Limb (tissue), 2 donors: ENCODE data around the gene TAS2R60.
"Not testable (repeated sequence)": the region's sequence is repeated elsewhere in the genome, so short reads cannot be mapped to it uniquely, and the experiment has no call there.

ENCODE experiments used
- DNase-seq, 2 donors: peaks; one replicate each; pipeline ENCODE4 v3.0.0-alpha.2; 2016; ENCODE audit errors: extremely low spot score in 2 of 2

The TAS2R60 gene, protein sequence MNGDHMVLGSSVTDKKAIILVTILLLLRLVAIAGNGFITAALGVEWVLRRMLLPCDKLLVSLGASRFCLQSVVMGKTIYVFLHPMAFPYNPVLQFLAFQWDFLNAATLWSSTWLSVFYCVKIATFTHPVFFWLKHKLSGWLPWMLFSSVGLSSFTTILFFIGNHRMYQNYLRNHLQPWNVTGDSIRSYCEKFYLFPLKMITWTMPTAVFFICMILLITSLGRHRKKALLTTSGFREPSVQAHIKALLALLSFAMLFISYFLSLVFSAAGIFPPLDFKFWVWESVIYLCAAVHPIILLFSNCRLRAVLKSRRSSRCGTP

DNA sequence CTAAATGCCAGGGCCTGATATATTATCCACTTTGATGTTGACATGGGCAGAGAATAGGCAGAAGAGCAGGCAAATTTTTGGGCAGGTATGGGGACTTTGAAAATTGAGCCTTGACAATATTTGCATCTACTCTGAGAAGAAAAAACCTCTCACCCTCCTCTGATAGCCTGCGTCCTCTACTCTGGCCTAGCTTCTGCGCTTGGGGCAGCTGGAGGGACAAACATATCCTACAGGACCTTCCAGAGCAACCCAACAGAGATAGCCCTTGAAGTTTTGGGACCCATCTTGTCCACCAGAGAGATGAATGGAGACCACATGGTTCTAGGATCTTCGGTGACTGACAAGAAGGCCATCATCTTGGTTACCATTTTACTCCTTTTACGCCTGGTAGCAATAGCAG, at the start of gene TAS2R60:
Gene TAS2R60, plus strand, starts transcription at position 301 of the 400 bp plus-strand sequence. Its CDS starts 0 bp downstream, at position 301.
- no peak for DNase-seq

DNA sequence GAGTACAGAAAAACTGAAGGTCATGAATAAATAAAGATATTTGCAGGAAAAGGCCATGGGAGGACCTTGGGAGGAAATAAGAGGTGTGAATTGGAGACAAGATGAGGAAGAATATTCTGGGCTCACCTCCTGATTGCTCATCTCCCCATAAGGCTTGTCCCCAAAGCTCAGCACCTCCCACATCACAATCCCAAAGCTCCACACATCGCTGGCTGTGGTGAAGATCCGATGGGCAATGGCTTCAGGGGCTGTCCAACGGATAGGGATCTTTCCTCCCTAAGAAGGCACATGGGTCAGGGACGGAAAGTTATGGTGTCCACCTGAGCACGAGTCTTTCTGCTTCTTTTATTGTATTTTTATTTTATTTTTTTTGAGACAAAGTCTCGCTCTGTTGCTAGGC, 49.2 kb upstream of the TAS2R60 start:
- no peak for DNase-seq

DNA sequence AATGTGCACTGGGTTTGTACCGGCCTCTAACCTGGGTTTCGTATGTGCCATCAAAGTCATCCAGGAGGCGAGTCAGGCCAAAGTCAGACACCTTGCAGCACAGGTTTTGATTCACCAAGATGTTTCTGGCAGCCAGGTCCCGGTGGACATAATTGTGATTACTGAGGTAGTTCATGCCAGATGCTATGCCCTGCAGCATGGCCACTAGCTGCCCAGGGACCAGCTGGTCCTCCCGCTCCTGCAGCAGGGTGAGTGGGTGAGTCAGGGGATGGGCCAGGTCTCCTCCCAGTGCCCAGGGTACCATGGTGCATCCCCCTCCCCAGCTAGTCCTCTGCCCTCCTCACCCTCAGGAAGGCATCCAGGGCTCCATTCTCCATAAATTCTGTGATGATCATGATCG, 48.5 kb upstream of the TAS2R60 start:
- DNase-seq = no peak

DNA sequence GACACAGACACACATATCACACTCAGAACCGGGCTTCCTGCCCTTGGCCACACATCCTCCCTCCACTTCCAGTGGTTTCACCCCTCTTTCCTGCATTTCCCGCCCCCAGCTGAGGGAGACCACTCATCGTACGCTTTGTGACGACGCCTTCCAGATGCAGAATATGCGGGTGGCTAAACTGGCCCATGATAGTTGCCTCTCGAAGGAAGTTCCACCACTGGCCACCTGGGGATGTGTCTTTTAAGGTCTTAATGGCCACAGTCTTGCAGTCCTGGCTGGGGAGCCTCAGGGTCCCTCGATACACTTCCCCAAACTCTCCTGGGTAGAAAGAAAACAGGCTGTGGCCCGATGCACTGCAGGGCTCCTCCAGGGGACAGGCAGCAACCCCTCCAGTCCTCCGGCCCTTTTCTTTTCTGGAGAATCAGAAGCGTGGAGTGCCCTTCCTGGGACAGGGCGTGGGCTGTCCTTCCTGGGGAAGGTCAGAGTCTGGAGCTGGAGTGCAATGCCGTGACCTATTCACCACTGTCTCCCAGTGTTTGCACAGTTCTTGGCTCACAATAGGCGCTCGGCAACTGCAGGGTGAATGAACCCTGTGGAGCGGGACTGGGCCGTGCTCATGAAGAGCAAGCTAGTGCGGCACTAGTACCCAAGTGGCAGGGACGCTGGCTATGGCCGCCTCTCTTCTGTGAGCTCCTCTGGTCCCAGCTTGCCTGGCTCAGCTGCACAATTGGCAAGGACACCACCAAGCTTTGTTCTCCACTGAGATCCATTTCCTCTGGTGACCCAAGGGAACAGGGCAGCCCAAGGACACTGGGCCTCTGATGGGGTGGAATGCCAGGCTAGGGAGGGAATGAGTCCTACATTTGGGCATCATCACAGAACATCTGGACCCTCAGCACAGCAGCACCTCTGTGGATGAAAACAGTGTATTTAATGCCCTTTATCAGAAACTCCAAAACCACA, 47.8 kb upstream of the TAS2R60 start:
- no peak for DNase-seq

DNA sequence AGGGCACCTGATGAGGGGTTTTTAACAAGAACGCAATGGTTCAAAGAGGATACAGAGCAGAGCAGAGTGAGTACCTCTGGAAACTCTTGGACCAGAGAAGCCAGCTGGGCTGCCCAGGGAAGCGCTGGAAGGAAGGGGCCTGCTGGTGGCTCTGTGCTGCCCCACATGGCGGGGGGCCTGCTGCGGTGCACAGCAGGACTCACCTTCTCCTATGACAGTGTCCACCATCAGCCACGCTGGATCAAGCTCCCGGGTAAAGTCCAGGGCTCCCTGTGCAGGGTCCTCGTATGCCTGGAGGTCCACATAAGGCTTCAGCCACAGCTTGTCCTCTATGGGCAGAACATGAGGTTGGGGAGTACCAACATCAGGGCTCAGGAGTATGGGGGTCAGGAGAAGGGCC, 47.1 kb upstream of the TAS2R60 start:
- no peak for DNase-seq

DNA sequence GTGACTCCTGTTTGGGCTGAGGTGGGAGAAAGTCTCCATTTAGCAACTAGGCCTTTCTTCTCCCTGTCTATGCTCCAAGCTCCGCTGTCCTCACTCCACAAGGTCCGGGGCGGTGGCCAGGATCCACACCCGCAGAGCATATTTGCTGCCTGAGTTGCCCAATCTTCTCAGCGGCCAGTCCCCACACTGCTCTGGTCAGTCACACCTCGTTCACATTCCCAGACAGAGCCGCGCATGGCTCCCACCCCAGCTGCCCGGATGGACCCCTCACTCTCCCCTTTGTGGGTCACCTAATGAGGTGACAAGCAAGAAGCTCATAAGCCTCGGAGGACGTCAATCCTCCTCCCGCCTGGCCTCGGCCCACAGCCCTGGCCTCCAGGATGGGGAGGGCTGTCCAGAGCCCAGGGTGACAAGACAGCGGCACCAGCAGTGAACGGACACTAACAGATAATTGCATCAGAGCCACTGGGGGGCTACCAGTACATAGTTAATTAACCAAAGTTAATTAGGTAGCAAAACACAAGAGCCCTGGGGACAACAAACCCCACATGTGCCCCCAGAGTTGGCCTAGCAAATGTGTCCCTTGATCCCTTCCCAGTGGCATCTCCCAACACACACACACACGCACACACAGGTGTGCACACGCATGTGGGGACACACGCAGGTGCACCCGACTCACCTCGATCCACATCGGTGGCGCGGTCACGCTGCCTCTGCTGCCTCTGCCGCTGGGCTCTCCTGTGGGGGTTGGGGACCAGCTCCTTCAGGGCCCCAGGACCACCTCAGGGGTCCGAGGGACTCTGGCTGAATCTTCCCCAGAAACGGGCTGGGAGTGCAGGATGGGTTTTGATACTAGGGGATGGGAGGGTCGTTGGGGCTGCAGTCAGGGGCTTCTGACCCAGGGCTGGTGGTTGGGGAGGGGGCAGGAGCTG, 46.4 kb upstream of the TAS2R60 start:
- no peak for DNase-seq

DNA sequence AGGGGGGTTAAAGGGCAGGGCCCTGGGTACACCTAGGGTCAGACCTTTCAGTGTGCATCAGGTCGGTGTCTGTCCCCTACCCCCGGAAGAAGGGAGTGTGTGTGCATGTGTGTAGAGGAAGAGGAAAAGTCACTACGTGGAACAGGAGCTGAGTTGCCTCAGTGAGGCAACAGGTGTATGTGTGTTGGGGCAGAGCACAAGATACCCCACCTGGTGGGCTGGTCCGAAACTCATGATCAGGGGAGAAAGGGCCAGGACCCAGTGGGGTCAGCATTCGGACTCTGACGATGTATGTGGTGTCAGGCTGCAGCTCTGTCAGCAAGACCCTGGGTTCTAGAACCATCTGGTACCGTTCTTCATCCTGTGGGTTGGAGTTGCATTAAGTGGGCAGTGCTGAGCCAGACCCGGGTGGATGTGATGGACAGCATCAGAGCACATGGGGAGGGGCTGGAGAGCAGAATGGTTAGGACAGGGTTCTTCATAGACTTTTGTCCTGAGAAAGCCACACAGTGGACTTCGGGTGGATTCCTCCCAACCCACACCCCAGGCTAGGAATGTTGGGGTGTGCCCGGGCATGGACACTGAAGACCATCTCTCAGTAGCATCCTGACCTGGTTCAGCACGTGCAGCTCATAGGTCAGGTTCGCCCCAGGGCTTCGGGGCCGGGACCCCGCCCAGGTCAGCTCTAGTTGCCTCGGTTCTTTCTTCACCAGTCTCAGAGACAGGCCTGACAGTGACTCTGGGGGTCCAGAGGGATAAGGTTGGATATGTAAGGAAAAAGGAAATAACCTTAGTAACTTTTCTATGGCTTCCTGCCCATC, 45.3 kb upstream of the TAS2R60 start:
- no peak for DNase-seq

DNA sequence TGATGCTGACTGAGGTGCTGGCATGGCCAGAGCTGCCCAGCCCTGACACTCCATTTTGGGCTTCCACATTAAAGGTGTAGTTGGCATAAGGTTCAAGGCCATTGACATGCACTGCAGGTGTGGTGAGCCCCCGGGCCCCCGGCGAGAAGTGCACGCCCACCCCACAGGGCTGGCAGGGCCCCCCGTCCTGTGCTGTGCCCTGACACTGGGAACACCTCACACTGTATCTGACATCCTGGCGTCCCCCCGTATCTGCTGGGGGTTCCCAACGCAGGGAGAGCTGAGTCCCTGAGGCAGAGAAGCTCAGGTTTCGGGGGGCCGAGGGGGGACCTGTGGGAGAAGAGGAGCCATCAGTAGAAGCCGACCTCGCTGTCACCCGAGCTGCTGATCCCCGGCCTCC, 44.6 kb upstream of the TAS2R60 start:
- DNase-seq = no peak

DNA sequence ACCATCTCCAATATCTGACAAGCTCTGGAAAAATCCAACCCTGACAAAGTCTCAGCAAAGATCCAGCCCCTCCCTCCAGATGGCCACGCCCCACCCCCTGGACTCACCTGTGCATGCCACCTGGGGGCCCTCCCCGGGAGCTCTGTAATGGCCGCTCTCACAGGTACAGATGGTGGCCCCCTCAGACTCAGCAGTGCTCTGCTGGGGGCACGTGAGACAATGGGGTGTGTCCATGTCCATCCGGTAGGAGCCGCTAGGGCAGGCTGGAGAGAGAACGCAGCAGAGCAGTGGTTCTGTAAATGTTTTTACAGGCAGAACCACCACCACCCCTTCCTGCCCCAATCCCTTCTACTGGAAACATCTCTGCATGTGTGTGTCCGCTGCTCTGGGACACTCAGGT, 44.1 kb upstream of the TAS2R60 start:
- no peak for DNase-seq

DNA sequence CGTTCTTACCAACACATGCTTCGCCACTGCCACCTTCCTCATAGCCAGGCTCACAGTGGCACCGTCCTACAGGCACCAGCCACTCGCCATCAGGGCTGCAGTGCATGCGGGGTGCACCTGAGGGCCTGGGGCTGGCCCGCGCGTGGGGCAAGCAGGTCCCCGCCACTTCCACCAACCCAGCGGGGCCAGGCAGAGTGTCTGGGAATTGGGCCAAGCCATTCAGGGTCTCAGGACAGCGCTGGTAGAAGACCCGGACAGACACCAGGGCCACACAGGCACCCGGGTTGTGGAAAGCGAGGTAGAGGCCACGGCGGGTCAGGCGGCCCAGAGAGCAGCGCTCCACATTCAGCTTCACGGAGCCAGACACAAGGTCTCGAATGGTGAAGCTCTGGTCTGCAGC, 43.6 kb upstream of the TAS2R60 start:
- DNase-seq = no peak

DNA sequence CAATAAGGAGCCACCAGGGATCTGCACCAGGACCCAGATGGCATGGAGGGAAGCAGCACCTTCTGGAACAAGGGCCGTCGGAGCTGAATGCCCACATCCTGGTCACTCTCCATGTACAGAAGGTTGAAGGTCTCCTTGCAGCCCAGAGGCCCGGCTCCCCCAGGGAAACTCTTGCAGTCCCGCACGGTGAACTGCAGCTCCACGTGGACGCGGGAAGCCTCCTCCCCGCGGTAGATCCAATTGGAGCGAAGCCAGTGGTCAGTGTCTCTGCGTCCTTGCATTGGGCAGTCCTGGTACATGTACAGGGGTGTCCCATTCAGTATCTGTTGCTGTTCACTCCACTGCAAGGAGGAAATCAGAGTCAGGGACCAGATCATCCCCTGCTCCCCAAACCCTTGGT, 42.0 kb upstream of the TAS2R60 start:
- DNase-seq = no peak

DNA sequence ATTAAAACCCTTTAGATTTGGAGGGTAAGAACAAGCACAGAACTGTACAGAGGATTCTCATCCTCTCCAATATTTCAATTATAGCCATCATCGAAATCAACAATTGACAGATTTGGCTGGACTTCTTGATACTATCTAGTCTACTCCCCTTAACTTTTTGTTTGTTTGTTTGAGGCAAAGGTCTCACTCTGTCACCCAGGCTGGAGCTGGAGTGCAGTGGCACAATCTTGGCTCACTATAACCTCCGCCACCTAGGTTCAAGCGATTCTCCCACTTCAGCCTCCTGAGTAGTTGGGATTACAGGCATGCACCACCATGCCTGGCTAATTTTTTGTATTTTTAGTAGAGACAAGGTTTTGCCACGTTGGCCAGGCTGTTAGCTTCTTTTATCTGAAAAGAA, 41.0 kb upstream of the TAS2R60 start:
- DNase-seq = not testable (repeated sequence)

DNA sequence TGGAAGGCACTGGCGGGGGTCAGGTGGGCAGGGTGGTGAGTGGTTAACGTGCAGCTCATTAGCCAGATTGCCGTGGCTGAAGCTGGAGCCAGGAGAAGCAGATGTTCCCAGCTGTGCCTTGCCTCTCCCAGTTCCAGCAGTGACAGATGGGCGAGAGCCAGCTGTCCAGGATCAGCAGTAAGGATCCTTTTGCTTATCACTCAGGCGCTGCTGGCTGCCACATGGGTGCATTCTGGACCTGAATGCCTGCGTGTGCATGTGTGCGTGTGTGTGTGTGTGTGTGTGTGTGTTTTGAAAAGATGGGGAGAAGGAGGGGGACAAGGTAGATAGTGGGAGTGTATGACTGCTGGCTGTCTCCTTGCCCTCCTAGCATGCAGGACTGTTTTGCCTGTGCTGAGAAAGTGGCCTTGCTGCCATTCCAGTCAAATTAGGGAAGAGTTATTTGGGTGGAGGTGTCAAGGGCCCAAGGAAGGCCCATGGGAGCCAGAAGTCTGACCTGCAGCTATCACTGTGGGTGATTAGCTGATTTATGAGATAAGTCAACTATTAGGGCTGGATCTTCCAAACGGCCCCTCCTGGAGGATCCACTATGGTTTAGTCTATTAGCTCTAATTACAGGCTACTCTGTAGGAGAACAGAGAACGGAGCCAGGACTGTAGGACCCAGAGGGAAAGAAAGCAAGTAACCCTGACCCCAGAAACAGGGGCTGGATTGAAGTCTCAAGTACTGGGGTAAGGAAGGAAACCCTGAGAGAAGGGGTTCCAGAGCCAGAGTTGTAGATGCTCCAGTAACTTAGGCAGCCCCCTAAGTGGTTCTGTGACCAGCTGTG, 37.9 kb upstream of the TAS2R60 start:
- DNase-seq = peak; percentile 66 to 72

DNA sequence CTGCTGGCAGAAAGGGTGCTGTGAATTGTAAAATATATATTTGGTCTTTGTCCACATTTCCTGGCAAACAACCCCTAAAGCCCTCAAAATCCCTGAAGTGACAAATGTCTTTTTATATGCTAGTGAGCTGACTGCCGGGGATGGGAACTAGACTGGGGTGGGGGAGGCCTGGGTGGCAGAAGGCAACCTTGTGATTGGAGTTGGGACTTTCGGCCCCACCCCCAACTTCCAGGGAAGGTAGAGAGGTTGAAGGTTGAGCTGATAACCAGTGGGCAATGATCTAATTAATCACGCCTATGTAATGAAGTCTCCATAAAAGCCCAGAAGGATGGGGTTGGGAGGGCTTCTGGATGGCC, 37.3 kb upstream of the TAS2R60 start:
- DNase-seq = no peak

DNA sequence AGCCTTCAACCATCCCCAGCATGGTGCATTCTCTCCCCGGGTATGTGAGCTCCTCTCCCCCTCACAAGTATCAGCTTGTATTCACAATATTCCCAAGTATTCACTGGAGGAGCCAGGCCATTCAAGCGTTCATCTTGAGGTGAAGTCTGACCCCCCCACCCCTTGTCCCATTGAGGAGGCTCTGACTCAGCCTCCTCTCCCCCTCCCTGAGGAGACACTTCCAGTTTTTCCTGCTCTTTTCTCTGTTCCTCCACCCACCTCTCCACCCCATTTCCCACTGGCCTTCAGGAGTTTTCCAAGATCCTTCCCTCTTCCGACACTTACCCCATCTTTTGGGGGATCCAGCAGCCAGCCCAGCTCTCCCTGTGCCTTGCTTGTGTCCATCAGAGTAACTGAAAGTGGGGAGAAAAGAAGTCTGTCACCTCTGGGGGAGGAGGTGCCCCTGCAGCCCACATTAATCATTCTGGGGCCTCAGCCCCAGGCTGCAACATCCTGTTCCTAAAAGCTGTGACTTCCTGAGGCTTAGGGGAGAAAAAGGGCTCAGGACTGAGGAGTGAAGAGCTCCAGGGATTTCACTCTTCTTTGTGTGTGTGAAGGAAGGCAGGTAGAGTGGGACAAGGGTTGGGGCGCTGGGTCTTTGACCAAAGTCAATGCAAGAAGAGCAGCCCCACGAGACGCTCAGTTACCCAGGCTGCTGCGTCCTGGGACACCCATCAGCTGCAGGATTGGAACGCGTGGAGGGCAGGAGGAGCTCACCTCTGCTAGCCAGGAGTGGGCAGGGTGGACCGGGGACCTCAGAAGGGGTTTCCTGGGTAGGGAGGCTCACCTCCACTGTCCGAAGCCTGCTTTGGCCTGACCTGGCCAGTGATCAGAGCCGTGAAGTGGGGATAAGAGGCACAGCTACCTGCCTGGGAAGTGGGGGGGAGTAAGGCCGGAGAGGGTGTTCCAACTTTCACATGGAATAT, 35.7 kb upstream of the TAS2R60 start:
- no peak for DNase-seq

DNA sequence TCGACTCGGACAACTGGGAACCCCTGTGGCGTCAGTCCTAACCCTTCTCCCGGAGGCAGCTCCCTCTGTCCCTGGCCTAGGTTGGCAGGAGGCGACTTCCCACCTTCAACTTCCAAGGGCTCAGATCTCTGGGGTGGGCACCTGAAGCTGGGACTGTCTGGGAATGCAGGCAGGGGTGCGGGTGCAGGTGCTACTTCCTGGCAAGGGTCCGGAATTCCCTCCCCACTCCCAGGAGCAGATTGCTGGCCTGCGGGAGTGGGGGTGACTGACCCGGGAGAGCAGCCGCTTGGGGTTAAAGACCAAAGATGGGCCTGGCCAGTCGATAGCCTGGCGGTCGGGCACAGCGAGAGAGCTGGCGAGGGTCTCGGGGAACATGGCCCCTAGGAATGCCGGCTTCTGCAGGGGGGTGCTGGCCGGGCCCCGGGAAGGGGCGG, 35.0 kb upstream of the TAS2R60 start:
- DNase-seq = peak in 1 of 2 donors; percentile 35

DNA sequence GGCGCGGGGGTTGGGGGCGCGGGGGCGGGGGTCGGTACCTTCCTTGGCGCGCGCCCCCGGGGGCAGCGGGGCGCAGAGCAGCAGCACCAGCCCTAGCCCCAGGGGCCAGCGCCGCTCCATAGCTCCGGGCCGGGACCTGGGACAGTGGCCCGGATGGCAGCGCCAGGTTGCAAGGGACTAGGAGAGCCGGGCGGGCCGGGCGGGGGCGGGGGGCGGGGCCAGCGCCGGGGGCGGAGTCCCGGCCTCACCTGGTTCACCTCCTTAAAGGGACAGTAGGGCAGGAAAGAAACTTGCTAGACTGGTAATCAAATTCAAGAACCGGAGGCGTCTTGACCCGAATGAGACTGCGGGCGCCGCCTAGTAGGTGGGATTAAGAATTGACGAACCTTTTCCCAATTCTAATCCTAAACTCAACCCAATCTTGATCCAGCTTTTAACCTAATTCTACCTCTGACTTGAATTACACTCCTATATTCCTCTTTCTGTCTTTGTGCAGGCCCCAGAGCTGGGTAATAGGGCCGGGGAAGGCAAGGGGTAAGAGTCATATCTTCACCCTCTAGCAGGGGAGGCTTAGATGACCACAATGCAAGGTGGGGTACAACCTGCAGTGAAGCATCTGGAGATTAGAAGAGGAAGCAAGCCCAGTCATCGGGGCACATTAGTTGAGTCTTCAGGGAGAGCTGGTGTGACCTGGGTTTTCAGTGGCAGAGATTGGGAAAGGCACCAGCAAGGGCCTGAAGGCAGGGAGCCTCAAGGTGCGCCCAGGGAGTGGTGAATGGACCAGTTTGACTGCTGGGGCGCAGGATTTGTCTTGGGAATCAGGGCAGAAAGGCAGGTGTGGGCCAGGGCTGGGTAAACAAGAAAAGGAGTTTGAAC, 34.3 kb upstream of the TAS2R60 start, which contains the start of gene EPHA1:
Gene EPHA1, minus strand, starts transcription at position 171 of the 876 bp plus-strand sequence. Its CDS starts 51 bp downstream, at position 120.
- DNase-seq = peak in 1 of 2 donors; percentile 56
